WTC11 (cell line): ENCODE measurements around the gene FOXRED1. TPM values are rescaled to one million over a fixed set of nuclear protein-coding genes. Genes with fewer than 3 reads are reported as not detected.

Experiments
- ATAC-seq: fragments of 200-7000 bp; cut with Tn5 transposase; 2 replicates; pipeline ENCODE4 v1.10.0; 2021; ENCODE audit warnings: mild to moderate bottlenecking, moderate library complexity
- CTCF ChIA-PET: fragments of 300-600 bp; sonication (Branson Sonifier 250); formaldehyde crosslinking; loops from one replicate; lab custom pipeline; 2021; ENCODE audit warnings: antibody characterized with exemption; lab: Charles Lee
- POLR2A ChIA-PET: fragments of 350-600 bp; sonication (Branson Sonifier 250); formaldehyde crosslinking; loops from one replicate; lab custom pipeline; 2021; ENCODE audit warnings: antibody characterized with exemption; lab: Charles Lee
- DNase-seq: peaks from one replicate; pipeline ENCODE4 v3.0.0; 2021; ENCODE audit warnings: low spot score
- H3K27ac Mint-ChIP-seq: 2 replicates; pipeline ENCODE4 v1.8.0; 2021; ENCODE audit warnings: mixed read lengths
- H3K27me3 Mint-ChIP-seq: 2 replicates; pipeline ENCODE4 v1.8.0; 2021; ENCODE audit warnings: low read depth, mild to moderate bottlenecking, moderate library complexity, mixed read lengths
- H3K36me3 Mint-ChIP-seq: 2 replicates; pipeline ENCODE4 v1.8.0; 2021; ENCODE audit warnings: mixed read lengths
- H3K4me1 Mint-ChIP-seq: 2 replicates; pipeline ENCODE4 v1.8.0; 2022; ENCODE audit warnings: mixed read lengths
- H3K4me3 Mint-ChIP-seq: 2 replicates; pipeline ENCODE4 v1.8.0; 2021; ENCODE audit warnings: mild to moderate bottlenecking, moderate library complexity, mixed read lengths
- H3K9me3 Mint-ChIP-seq: 2 replicates; pipeline ENCODE4 v1.8.0; 2021; ENCODE audit warnings: mixed read lengths
- ATF1 ChIP-seq: sonication (generic); formaldehyde crosslinking; IDR thresholded peaks from 2 replicates; pipeline ENCODE4 v1.8.1; 2023; ENCODE audit warnings: mild to moderate bottlenecking, moderate library complexity, missing genetic modification reagents
- FOXJ3 ChIP-seq: sonication (generic); formaldehyde crosslinking; IDR thresholded peaks from 2 replicates; pipeline ENCODE4 v1.9.0; 2021; ENCODE audit warnings: missing genetic modification reagents, mild to moderate bottlenecking, borderline replicate concordance
- FOXP1 ChIP-seq: sonication (generic); formaldehyde crosslinking; IDR thresholded peaks from 2 replicates; pipeline ENCODE4 v1.8.0; 2022; ENCODE audit warnings: missing genetic modification reagents, mild to moderate bottlenecking, moderate library complexity, borderline replicate concordance
- GABPB1 ChIP-seq: sonication (generic); formaldehyde crosslinking; IDR thresholded peaks from 2 replicates; pipeline ENCODE4 v1.8.1; 2023; ENCODE audit warnings: mild to moderate bottlenecking, missing genetic modification reagents
- HMGA2 ChIP-seq: fragments of 250-450 bp; sonication (Bioruptor Pico); IDR thresholded peaks from 2 replicates; pipeline ENCODE4 v1.4.0; 2021; ENCODE audit warnings: mild to moderate bottlenecking, moderate library complexity
- IRF2 ChIP-seq: sonication (generic); formaldehyde crosslinking; IDR thresholded peaks from 2 replicates; pipeline ENCODE4 v1.8.0; 2022; ENCODE audit warnings: low read depth, missing genetic modification reagents, borderline replicate concordance
- JUN ChIP-seq: sonication (generic); formaldehyde crosslinking; IDR thresholded peaks from 2 replicates; pipeline ENCODE4 v1.8.0; 2023; ENCODE audit warnings: mild to moderate bottlenecking, missing genetic modification reagents
- KAT7 ChIP-seq: sonication (generic); formaldehyde crosslinking; IDR thresholded peaks from 2 replicates; pipeline ENCODE4 v1.8.1; 2023; ENCODE audit warnings: missing genetic modification reagents, mild to moderate bottlenecking, borderline replicate concordance
- NFATC4 ChIP-seq: fragments of 250-450 bp; sonication (Bioruptor Pico); IDR thresholded peaks from 2 replicates; pipeline ENCODE4 v1.9.0; 2021; ENCODE audit warnings: mild to moderate bottlenecking
- NFE2L1 ChIP-seq: sonication (generic); formaldehyde crosslinking; IDR thresholded peaks from 2 replicates; pipeline ENCODE4 v1.8.1; 2023; ENCODE audit warnings: missing genetic modification reagents
- NR1H2 ChIP-seq: sonication (generic); formaldehyde crosslinking; IDR thresholded peaks from 2 replicates; pipeline ENCODE4 v1.9.0; 2021; ENCODE audit warnings: mild to moderate bottlenecking, moderate library complexity, missing genetic modification reagents
- NR2C2 ChIP-seq: sonication (generic); formaldehyde crosslinking; IDR thresholded peaks from 2 replicates; pipeline ENCODE4 v1.8.0; 2022; ENCODE audit warnings: mild to moderate bottlenecking, missing genetic modification reagents
- NR3C1 ChIP-seq: sonication (generic); formaldehyde crosslinking; conservative IDR thresholded peaks from 2 replicates; pipeline ENCODE4 v1.8.1; 2023; ENCODE audit warnings: low read depth, mild to moderate bottlenecking, missing genetic modification reagents
- SMAD3 ChIP-seq: sonication (generic); formaldehyde crosslinking; IDR thresholded peaks from 2 replicates; pipeline ENCODE4 v1.8.0; 2022; ENCODE audit warnings: missing genetic modification reagents, mild to moderate bottlenecking, borderline replicate concordance
- SP1 ChIP-seq: sonication (generic); formaldehyde crosslinking; conservative IDR thresholded peaks from 2 replicates; pipeline ENCODE4 v1.8.1; 2022; ENCODE audit warnings: missing genetic modification reagents
- TEAD1 ChIP-seq: sonication (generic); formaldehyde crosslinking; IDR thresholded peaks from 2 replicates; pipeline ENCODE4 v1.8.0; 2022; ENCODE audit warnings: mild to moderate bottlenecking, missing genetic modification reagents
- ZNF121 ChIP-seq: sonication (generic); formaldehyde crosslinking; IDR thresholded peaks from 2 replicates; pipeline ENCODE4 v1.8.0; 2023; ENCODE audit warnings: missing genetic modification reagents
- ZNF138 ChIP-seq: sonication (generic); formaldehyde crosslinking; conservative IDR thresholded peaks from 2 replicates; pipeline ENCODE4 v1.8.1; 2022; ENCODE audit warnings: mild to moderate bottlenecking, moderate library complexity, missing genetic modification reagents
- ZNF232 ChIP-seq: sonication (generic); formaldehyde crosslinking; IDR thresholded peaks from 2 replicates; pipeline ENCODE4 v1.8.0; 2022; ENCODE audit warnings: mild to moderate bottlenecking, missing genetic modification reagents
- total RNA-seq: library from RNA; stranded (reverse); gene quantifications from 3 replicates; pipeline ENCODE4 v1.2.3, GENCODE V29; 2021
- TF ChIP-seq, protein P1 (sequence below): fragments of 200-600 bp; IDR thresholded peaks from 2 replicates; pipeline ENCODE4 v1.8.0; 2022; ENCODE audit warnings: antibody characterized with exemption
- TF ChIP-seq, protein P2 (sequence below): sonication (generic); formaldehyde crosslinking; IDR thresholded peaks from 2 replicates; pipeline ENCODE4 v1.8.0; 2022; ENCODE audit warnings: mild to moderate bottlenecking, missing genetic modification reagents
- TF ChIP-seq, protein P3 (sequence below): sonication (generic); formaldehyde crosslinking; IDR thresholded peaks from 2 replicates; pipeline ENCODE4 v1.8.1; 2023; ENCODE audit warnings: mild to moderate bottlenecking, moderate library complexity, missing genetic modification reagents
- TF ChIP-seq, protein P4 (sequence below): sonication (generic); formaldehyde crosslinking; IDR thresholded peaks from 2 replicates; pipeline ENCODE4 v1.8.1; 2023; ENCODE audit warnings: mild to moderate bottlenecking, missing genetic modification reagents
- TF ChIP-seq, protein P5 (sequence below): sonication (generic); formaldehyde crosslinking; IDR thresholded peaks from 2 replicates; pipeline ENCODE4 v1.8.0; 2023; ENCODE audit warnings: missing genetic modification reagents
- TF ChIP-seq, protein P6 (sequence below): sonication (generic); formaldehyde crosslinking; IDR thresholded peaks from 2 replicates; pipeline ENCODE4 v1.8.0; 2022; ENCODE audit warnings: missing genetic modification reagents
- TF ChIP-seq, protein P7 (sequence below): fragments of 250-450 bp; sonication (Bioruptor Pico); IDR thresholded peaks from 2 replicates; pipeline ENCODE4 v1.8.0; 2021; ENCODE audit warnings: mild to moderate bottlenecking

The FOXRED1 gene
- total RNA-seq, 1 experiment from 2014 or later = 61.9 TPM

DNA sequence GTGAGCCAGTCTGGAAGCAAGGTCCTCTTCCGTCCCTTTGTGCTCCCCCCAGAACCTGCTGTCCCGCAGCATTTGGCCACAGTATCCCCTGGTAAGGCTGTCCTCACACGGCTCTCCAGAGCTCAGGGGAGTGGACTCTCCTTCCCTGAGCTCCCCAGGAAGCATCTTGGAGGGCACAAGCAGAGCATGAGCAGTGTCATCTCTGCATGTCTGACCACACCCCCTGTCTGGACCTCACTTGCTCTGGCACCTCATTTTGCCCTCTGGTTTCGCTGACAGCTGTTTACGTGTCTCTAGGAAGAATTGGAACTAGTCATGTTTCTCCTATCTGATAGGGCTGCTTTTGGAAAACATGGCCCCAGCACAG lies 50.4 kb downstream of the FOXRED1 start:
- CTCF ChIA-PET = interaction anchor here (1.2 to 1.8 kb wide), 2 partner anchors 9 to 39 kb away, joined by 3 to 10 read pairs; no protein-coding TSS in a partner anchor
- Mint-ChIP-seq H3K27me3 (no peaks in the 10 kb centered on the region), H3K36me3 (peaks cover 12% of the 10 kb centered on the region), H3K9me3 (peaks cover 2% of the 10 kb centered on the region; the same call in 1 of the 2 replicates), H3K4me1 (no peaks in the 10 kb centered on the region), H3K4me3 (no peak overlapping the region), H3K27ac (no peak overlapping the region; the same call in 1 of the 2 replicates)
- DNase-seq = no peak
- TF ChIP-seq NFE2L1 (no peak), ATF1 (CRISPR knock-in tag) (no peak), SP1 (no peak), JUN (no peak), NR3C1 (CRISPR knock-in tag) (no peak), SMAD3 (CRISPR knock-in tag) (no peak), HMGA2 (CRISPR knock-in tag) (no peak), FOXP1 (CRISPR knock-in tag) (no peak), NFATC4 (CRISPR knock-in tag) (no peak), FOXJ3 (CRISPR knock-in tag) (no peak), NR2C2 (CRISPR knock-in tag) (no peak), ZNF138 (CRISPR knock-in tag) (no peak), GABPB1 (no peak)
- TF ChIP-seq, protein P1, sequence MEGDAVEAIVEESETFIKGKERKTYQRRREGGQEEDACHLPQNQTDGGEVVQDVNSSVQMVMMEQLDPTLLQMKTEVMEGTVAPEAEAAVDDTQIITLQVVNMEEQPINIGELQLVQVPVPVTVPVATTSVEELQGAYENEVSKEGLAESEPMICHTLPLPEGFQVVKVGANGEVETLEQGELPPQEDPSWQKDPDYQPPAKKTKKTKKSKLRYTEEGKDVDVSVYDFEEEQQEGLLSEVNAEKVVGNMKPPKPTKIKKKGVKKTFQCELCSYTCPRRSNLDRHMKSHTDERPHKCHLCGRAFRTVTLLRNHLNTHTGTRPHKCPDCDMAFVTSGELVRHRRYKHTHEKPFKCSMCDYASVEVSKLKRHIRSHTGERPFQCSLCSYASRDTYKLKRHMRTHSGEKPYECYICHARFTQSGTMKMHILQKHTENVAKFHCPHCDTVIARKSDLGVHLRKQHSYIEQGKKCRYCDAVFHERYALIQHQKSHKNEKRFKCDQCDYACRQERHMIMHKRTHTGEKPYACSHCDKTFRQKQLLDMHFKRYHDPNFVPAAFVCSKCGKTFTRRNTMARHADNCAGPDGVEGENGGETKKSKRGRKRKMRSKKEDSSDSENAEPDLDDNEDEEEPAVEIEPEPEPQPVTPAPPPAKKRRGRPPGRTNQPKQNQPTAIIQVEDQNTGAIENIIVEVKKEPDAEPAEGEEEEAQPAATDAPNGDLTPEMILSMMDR = no peak
- TF ChIP-seq, protein P2, sequence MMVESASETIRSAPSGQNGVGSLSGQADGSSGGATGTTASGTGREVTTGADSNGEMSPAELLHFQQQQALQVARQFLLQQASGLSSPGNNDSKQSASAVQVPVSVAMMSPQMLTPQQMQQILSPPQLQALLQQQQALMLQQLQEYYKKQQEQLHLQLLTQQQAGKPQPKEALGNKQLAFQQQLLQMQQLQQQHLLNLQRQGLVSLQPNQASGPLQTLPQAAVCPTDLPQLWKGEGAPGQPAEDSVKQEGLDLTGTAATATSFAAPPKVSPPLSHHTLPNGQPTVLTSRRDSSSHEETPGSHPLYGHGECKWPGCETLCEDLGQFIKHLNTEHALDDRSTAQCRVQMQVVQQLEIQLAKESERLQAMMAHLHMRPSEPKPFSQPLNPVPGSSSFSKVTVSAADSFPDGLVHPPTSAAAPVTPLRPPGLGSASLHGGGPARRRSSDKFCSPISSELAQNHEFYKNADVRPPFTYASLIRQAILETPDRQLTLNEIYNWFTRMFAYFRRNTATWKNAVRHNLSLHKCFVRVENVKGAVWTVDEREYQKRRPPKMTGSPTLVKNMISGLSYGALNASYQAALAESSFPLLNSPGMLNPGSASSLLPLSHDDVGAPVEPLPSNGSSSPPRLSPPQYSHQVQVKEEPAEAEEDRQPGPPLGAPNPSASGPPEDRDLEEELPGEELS (CRISPR knock-in tag) = no peak
- TF ChIP-seq, protein P3, sequence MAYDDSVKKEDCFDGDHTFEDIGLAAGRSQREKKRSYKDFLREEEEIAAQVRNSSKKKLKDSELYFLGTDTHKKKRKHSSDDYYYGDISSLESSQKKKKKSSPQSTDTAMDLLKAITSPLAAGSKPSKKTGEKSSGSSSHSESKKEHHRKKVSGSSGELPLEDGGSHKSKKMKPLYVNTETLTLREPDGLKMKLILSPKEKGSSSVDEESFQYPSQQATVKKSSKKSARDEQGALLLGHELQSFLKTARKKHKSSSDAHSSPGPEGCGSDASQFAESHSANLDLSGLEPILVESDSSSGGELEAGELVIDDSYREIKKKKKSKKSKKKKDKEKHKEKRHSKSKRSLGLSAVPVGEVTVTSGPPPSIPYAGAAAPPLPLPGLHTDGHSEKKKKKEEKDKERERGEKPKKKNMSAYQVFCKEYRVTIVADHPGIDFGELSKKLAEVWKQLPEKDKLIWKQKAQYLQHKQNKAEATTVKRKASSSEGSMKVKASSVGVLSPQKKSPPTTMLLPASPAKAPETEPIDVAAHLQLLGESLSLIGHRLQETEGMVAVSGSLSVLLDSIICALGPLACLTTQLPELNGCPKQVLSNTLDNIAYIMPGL (CRISPR knock-in tag) = no peak
- TF ChIP-seq, protein P4, sequence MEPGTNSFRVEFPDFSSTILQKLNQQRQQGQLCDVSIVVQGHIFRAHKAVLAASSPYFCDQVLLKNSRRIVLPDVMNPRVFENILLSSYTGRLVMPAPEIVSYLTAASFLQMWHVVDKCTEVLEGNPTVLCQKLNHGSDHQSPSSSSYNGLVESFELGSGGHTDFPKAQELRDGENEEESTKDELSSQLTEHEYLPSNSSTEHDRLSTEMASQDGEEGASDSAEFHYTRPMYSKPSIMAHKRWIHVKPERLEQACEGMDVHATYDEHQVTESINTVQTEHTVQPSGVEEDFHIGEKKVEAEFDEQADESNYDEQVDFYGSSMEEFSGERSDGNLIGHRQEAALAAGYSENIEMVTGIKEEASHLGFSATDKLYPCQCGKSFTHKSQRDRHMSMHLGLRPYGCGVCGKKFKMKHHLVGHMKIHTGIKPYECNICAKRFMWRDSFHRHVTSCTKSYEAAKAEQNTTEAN (CRISPR knock-in tag) = no peak
- POLR2A ChIA-PET = no interaction called here
- no peak for ATAC-seq

DNA sequence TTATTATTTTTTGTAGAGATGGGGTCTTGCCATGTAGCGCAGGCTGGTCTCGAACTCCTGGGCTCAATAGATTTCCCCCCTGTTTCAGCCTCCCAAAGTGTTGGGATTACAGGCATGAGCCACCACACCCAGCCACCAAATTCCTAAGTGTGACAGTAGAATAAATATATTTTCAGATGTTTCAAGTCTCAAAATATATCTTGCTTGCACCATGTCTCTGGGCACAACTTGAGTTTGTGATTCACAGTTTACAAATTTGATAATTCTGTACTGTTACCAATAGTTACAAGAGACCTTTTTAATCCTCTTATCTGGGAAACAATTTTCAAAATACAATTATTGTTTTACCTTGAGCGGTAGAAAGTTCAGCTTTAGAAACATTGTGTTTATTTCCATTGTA lies 54.0 kb downstream of the FOXRED1 start:
- DNase-seq = no peak
- Mint-ChIP-seq H3K9me3 (no peaks in the 10 kb centered on the region), H3K4me3 (no peak overlapping the region), H3K36me3 (no peaks in the 10 kb centered on the region), H3K27me3 (no peaks in the 10 kb centered on the region)
- POLR2A ChIA-PET = no interaction called here
- TF ChIP-seq ZNF121 (CRISPR knock-in tag) = no peak
- TF ChIP-seq, protein P5, sequence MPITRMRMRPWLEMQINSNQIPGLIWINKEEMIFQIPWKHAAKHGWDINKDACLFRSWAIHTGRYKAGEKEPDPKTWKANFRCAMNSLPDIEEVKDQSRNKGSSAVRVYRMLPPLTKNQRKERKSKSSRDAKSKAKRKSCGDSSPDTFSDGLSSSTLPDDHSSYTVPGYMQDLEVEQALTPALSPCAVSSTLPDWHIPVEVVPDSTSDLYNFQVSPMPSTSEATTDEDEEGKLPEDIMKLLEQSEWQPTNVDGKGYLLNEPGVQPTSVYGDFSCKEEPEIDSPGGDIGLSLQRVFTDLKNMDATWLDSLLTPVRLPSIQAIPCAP = no peak
- TF ChIP-seq FOXP1 (CRISPR knock-in tag) = no peak
- no peak for TF ChIP-seq NR1H2
- TF ChIP-seq KAT7 (CRISPR knock-in tag) = no peak
- TF ChIP-seq, protein P6, sequence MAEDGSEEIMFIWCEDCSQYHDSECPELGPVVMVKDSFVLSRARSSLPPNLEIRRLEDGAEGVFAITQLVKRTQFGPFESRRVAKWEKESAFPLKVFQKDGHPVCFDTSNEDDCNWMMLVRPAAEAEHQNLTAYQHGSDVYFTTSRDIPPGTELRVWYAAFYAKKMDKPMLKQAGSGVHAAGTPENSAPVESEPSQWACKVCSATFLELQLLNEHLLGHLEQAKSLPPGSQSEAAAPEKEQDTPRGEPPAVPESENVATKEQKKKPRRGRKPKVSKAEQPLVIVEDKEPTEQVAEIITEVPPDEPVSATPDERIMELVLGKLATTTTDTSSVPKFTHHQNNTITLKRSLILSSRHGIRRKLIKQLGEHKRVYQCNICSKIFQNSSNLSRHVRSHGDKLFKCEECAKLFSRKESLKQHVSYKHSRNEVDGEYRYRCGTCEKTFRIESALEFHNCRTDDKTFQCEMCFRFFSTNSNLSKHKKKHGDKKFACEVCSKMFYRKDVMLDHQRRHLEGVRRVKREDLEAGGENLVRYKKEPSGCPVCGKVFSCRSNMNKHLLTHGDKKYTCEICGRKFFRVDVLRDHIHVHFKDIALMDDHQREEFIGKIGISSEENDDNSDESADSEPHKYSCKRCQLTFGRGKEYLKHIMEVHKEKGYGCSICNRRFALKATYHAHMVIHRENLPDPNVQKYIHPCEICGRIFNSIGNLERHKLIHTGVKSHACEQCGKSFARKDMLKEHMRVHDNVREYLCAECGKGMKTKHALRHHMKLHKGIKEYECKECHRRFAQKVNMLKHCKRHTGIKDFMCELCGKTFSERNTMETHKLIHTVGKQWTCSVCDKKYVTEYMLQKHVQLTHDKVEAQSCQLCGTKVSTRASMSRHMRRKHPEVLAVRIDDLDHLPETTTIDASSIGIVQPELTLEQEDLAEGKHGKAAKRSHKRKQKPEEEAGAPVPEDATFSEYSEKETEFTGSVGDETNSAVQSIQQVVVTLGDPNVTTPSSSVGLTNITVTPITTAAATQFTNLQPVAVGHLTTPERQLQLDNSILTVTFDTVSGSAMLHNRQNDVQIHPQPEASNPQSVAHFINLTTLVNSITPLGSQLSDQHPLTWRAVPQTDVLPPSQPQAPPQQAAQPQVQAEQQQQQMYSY (CRISPR knock-in tag) = no peak
- TF ChIP-seq IRF2 (CRISPR knock-in tag) = no peak
- TF ChIP-seq TEAD1 (CRISPR knock-in tag) = no peak
- no peak for TF ChIP-seq ZNF232 (CRISPR knock-in tag)
- TF ChIP-seq, protein P7, sequence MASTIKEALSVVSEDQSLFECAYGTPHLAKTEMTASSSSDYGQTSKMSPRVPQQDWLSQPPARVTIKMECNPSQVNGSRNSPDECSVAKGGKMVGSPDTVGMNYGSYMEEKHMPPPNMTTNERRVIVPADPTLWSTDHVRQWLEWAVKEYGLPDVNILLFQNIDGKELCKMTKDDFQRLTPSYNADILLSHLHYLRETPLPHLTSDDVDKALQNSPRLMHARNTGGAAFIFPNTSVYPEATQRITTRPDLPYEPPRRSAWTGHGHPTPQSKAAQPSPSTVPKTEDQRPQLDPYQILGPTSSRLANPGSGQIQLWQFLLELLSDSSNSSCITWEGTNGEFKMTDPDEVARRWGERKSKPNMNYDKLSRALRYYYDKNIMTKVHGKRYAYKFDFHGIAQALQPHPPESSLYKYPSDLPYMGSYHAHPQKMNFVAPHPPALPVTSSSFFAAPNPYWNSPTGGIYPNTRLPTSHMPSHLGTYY (CRISPR knock-in tag) = no peak
- TF ChIP-seq, all 79 proteins: peak for 0
- Mint-ChIP-seq H3K27ac (no peak overlapping the region), H3K4me1 (peaks cover 9% of the 10 kb centered on the region)
- CTCF ChIA-PET = interaction anchor here (0.7 to 0.9 kb wide), 2 partner anchors 12 kb away, joined by 3 read pairs; no protein-coding TSS in a partner anchor
- no peak for ATAC-seq
